Neural crest cell (in vitro differentiated cells): ENCODE data around the gene SCLT1. TPM values are rescaled to one million over a fixed set of nuclear protein-coding genes. Genes with fewer than 3 reads are reported as not detected.

Experiments used
- DNase-seq: peaks from one replicate; pipeline ENCODE4 v3.0.0; 2021; ENCODE audit warnings: low read depth, mixed read lengths, low spot score
- H3K27ac Mint-ChIP-seq: one replicate; pipeline ENCODE4 v1.8.0; 2021; ENCODE audit warnings: mild to moderate bottlenecking, mixed read lengths; ENCODE audit not compliant: unreplicated experiment
- H3K27me3 Mint-ChIP-seq: 2 replicates; pipeline ENCODE4 v1.8.0; 2021; ENCODE audit warnings: low read depth, mild to moderate bottlenecking, mixed read lengths
- H3K36me3 Mint-ChIP-seq: 2 replicates; pipeline ENCODE4 v1.8.0; 2021; ENCODE audit warnings: low read depth, mild to moderate bottlenecking, mixed read lengths
- H3K4me1 Mint-ChIP-seq: 2 replicates; pipeline ENCODE4 v1.8.0; 2021; ENCODE audit warnings: mixed read lengths
- H3K4me3 Mint-ChIP-seq: one replicate; pipeline ENCODE4 v1.8.0; 2021; ENCODE audit warnings: mild to moderate bottlenecking, mixed read lengths
- H3K9me3 Mint-ChIP-seq: 2 replicates; pipeline ENCODE4 v1.8.0; 2021; ENCODE audit warnings: mixed read lengths
- total RNA-seq: library from RNA; stranded (reverse); gene quantifications from 2 replicates; pipeline ENCODE4 v1.2.1, GENCODE V29; 2021
- TF ChIP-seq, protein P1 (sequence below): fragments of 200-600 bp; sonication (generic); conservative IDR thresholded peaks from 2 replicates; pipeline ENCODE4 v1.5.0; 2021; ENCODE audit warnings: antibody characterized with exemption, mild to moderate bottlenecking

The SCLT1 gene
- total RNA-seq, 1 donor from 2014 or later = 22.7 TPM

DNA sequence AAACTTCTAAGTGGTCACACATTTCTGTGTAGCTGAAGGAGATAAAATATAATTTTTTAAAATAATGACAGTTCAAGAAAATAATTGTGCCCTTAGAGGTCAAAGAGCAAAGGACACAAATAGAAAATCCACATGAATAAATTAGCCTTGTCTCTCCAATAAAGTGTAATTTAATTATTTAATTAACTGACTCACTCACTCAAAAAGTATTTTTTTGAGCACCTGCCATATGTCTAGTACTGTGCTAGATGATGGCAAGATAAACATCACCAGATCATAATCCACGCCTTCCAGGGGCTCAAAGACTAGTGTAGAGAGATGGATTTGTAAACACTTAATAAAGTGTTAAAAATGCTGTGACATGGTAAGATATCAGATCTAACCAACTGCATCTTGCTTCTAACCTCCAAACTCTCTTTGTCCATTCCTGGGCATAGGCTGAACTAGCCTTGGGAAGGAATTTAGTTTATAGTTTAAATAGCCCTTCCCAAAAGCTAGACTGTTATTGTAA lies 112.5 kb downstream of the SCLT1 start:
- H3K27ac Mint-ChIP-seq = no peak overlapping the region
- H3K4me3 Mint-ChIP-seq = no peak overlapping the region
- no peaks in the 10 kb centered on the region for H3K9me3 Mint-ChIP-seq
- TF ChIP-seq, protein P1, sequence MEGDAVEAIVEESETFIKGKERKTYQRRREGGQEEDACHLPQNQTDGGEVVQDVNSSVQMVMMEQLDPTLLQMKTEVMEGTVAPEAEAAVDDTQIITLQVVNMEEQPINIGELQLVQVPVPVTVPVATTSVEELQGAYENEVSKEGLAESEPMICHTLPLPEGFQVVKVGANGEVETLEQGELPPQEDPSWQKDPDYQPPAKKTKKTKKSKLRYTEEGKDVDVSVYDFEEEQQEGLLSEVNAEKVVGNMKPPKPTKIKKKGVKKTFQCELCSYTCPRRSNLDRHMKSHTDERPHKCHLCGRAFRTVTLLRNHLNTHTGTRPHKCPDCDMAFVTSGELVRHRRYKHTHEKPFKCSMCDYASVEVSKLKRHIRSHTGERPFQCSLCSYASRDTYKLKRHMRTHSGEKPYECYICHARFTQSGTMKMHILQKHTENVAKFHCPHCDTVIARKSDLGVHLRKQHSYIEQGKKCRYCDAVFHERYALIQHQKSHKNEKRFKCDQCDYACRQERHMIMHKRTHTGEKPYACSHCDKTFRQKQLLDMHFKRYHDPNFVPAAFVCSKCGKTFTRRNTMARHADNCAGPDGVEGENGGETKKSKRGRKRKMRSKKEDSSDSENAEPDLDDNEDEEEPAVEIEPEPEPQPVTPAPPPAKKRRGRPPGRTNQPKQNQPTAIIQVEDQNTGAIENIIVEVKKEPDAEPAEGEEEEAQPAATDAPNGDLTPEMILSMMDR = no peak
- H3K36me3 Mint-ChIP-seq = no peaks in the 10 kb centered on the region
- no peaks in the 10 kb centered on the region for H3K27me3 Mint-ChIP-seq
- no peaks in the 10 kb centered on the region for H3K4me1 Mint-ChIP-seq
- DNase-seq = no peak

DNA sequence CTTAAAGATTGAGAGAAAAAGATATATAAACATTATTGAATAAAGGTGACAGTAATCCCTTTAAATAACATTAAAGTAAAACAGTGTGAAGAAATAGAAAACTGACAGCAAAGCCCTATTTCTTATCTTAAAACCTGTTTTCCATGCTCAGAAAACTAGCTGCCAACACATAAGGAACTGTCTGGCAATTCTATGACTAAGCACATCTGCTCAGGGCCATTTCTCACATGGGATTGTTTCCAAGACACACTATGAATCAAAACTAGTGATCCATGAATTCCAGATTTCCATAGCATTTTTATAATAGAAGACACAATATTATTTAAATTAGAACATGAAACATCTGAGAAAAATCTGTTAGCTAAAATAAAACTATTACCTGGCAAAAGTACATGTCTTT lies 113.4 kb downstream of the SCLT1 start:
- Mint-ChIP-seq H3K4me3 (no peak overlapping the region), H3K4me1 (no peaks in the 10 kb centered on the region), H3K36me3 (no peaks in the 10 kb centered on the region), H3K9me3 (no peaks in the 10 kb centered on the region), H3K27ac (no peak overlapping the region), H3K27me3 (no peaks in the 10 kb centered on the region)
- TF ChIP-seq, protein P1 = no peak
- DNase-seq = no peak

DNA sequence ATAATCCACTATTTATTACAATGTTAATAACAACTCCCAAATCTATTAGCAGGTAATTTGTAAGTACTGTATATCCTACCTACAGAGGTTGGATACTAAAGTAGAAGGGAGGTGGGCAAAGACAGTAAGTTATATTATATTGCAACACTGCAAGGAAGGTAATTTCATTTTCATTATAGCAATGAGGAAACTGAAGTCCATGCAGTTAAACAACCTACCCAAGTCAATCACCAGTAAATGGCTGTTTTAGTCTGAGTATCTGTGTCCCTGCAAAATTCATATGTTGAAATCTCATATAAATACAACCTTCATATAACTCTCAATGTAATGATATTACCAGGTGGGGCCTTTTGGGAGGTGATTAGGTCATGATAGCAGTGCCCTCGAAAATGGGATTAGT lies 114.4 kb downstream of the SCLT1 start:
- TF ChIP-seq, protein P1 = no peak
- H3K27me3 Mint-ChIP-seq = no peaks in the 10 kb centered on the region

DNA sequence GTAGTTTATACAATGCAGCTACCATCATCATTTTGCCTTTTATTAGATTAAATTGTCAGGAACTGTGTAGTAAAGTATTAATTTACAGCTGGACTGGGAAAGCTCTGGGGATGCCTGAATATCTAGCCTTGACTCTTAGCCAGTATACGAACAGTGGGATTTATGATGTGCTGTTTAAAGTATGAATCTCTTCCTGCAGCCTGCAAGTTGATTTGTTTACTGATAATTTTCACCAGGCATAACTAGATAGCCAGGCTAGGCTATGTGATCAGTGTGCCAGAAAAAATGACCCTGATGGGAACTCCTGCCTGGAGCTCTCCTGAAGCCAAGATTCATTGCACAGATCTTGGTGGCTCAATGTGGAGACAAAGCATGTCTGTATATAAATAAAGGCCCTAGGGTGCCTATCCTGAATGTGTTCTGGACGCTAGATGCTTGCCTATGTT lies 119.2 kb downstream of the SCLT1 start:
- Mint-ChIP-seq H3K36me3 (no peaks in the 10 kb centered on the region), H3K4me1 (peaks cover 4% of the 10 kb centered on the region), H3K27ac (peak overlapping the region; percentile 70), H3K4me3 (no peak overlapping the region), H3K27me3 (no peaks in the 10 kb centered on the region), H3K9me3 (no peaks in the 10 kb centered on the region)
- TF ChIP-seq, protein P1 = no peak
- no peak for DNase-seq

More for the DNA sequence above, 114.4 kb downstream of the SCLT1 start:
- Mint-ChIP-seq H3K9me3 (no peaks in the 10 kb centered on the region), H3K4me1 (peaks cover 4% of the 10 kb centered on the region), H3K36me3 (no peaks in the 10 kb centered on the region), H3K4me3 (no peak overlapping the region), H3K27ac (no peak overlapping the region)
- no peak for DNase-seq

DNA sequence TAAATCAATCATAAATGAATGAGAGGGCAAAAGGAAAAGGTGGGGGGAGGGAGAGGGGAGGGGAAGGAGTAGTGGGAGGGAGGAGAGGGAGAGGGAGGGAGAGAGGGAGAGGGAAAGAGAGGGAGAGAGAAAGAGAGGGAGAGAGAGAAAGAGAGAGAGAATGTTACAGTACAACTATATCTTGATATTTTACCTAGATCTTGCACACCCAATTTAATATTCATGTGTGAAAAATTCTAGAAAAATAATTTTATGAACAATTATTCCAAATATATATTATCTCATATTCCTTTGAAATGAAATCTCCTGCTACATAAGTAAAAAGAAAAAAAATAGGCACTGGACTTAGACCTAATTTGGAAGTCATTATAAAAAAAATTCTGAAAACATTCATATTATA lies 120.0 kb downstream of the SCLT1 start:
- Mint-ChIP-seq H3K27me3 (no peaks in the 10 kb centered on the region), H3K9me3 (no peaks in the 10 kb centered on the region), H3K4me1 (peaks cover 4% of the 10 kb centered on the region), H3K36me3 (peaks cover 6% of the 10 kb centered on the region), H3K27ac (no peak overlapping the region), H3K4me3 (no peak overlapping the region)
- no peak for DNase-seq
- TF ChIP-seq, protein P1 = no peak
